MM.1S (cell line): ENCODE data around the gene NUB1.

Experiments used
- DNase-seq: peaks from one replicate; pipeline ENCODE4 v3.0.0-alpha.2; 2015
- H2AFZ ChIP-seq: fragments of 300-600 bp; sonication (generic); 2 replicates; pipeline ENCODE4 v1.6.0; 2016; ENCODE audit warnings: antibody characterized with exemption, low read length
- H3F3A ChIP-seq: fragments of 300-600 bp; sonication (generic); 2 replicates; pipeline ENCODE4 v1.6.1; 2016; ENCODE audit warnings: mild to moderate bottlenecking, antibody characterized with exemption, low read length, moderate library complexity, mixed read lengths; ENCODE audit not compliant: insufficient read depth
- H3K27ac ChIP-seq: fragments of 300-600 bp; sonication (generic); 2 replicates; pipeline ENCODE4 v1.5.1; 2016; ENCODE audit warnings: mild to moderate bottlenecking, low read length
- H3K27me3 ChIP-seq: fragments of 300-600 bp; sonication (generic); replicated peaks from 2 replicates; pipeline ENCODE4 v1.6.0; 2016; ENCODE audit warnings: low read length; ENCODE audit not compliant: insufficient read depth
- H3K36me3 ChIP-seq: fragments of 300-600 bp; sonication (generic); replicated peaks from 2 replicates; pipeline ENCODE4 v1.6.1; 2016; ENCODE audit warnings: mild to moderate bottlenecking, low read length, mixed read lengths; ENCODE audit not compliant: insufficient read depth
- H3K4me1 ChIP-seq: fragments of 300-600 bp; sonication (generic); 2 replicates; pipeline ENCODE4 v1.6.1; 2016; ENCODE audit warnings: low read length, mixed read lengths
- H3K4me2 ChIP-seq: fragments of 300-600 bp; sonication (generic); 2 replicates; pipeline ENCODE4 v1.6.0; 2016; ENCODE audit warnings: low read depth, low read length
- H3K4me3 ChIP-seq: fragments of 300-600 bp; sonication (generic); 2 replicates; pipeline ENCODE4 v1.5.1; 2016; ENCODE audit warnings: low read length, mixed read lengths
- H3K79me2 ChIP-seq: fragments of 300-600 bp; sonication (generic); 2 replicates; pipeline ENCODE4 v1.6.1; 2016; ENCODE audit warnings: mixed run types, low read length, mixed read lengths
- H3K9ac ChIP-seq: fragments of 300-600 bp; sonication (generic); 2 replicates; pipeline ENCODE4 v1.6.1; 2016; ENCODE audit warnings: low read length, mixed read lengths
- H3K9me2 ChIP-seq: fragments of 300-600 bp; sonication (generic); replicated peaks from 2 replicates; pipeline ENCODE4 v1.6.1; 2016; ENCODE audit warnings: mild to moderate bottlenecking, low read length, mixed read lengths; ENCODE audit not compliant: insufficient read depth
- H3K9me3 ChIP-seq: fragments of 300-600 bp; sonication (generic); replicated peaks from 2 replicates; pipeline ENCODE4 v1.6.1; 2016; ENCODE audit warnings: mild to moderate bottlenecking, low read length, mixed read lengths; ENCODE audit not compliant: insufficient read depth
- H4K20me1 ChIP-seq: fragments of 300-600 bp; sonication (generic); 2 replicates; pipeline ENCODE4 v1.6.1; 2016; ENCODE audit warnings: mild to moderate bottlenecking, low read length, moderate library complexity, mixed read lengths; ENCODE audit not compliant: insufficient read depth
- CTCF ChIP-seq: fragments of 300-600 bp; sonication (generic); IDR thresholded peaks from 2 replicates; pipeline ENCODE4 v1.5.1; 2016; ENCODE audit warnings: antibody characterized with exemption, low read length, mixed read lengths
- EZH2 ChIP-seq: fragments of 300-600 bp; sonication (generic); optimal IDR thresholded peaks from 2 replicates; pipeline ENCODE3; 2017; ENCODE audit warnings: low read depth, mild to moderate bottlenecking, antibody characterized with exemption, low read length, mixed read lengths
- EZH2phosphoT487 ChIP-seq: fragments of 300-600 bp; sonication (generic); IDR thresholded peaks from 2 replicates; pipeline ENCODE4 v1.6.1; 2018; ENCODE audit warnings: antibody characterized with exemption, low read length

The NUB1 gene

GRCh38 chr7:151388007-151388297 is 46.3 kb downstream of the NUB1 start:
- TF ChIP-seq EZH2 = no peak
- no peak for TF ChIP-seq EZH2phosphoT487
- no peak for TF ChIP-seq CTCF
- no peak for DNase-seq
- H3K27ac ChIP-seq = no peak overlapping the region
- H3K4me3 ChIP-seq = no peak overlapping the region
- H3K9me2 ChIP-seq = no peaks in the 10 kb centered on the region
- peaks cover 99% of the 10 kb centered on the region for H3K27me3 ChIP-seq
- H3K9me3 ChIP-seq = no peaks in the 10 kb centered on the region
- H3K4me2 ChIP-seq = no peak overlapping the region
- H3K4me1 ChIP-seq = peaks cover 7% of the 10 kb centered on the region
- H3K9ac ChIP-seq = no peak overlapping the region
- H4K20me1 ChIP-seq = no peaks in the 10 kb centered on the region
- no peaks in the 10 kb centered on the region for H3K79me2 ChIP-seq
- H2AFZ ChIP-seq = no peak overlapping the region
- H3K36me3 ChIP-seq = no peaks in the 10 kb centered on the region
- H3F3A ChIP-seq = no peaks in the 10 kb centered on the region

GRCh38 chr7:151388430-151388829 is 46.8 kb downstream of the NUB1 start:
- no peak overlapping the region for H3K4me2 ChIP-seq
- H3K9me2 ChIP-seq = no peaks in the 10 kb centered on the region
- H3K9ac ChIP-seq = no peak overlapping the region
- H3K36me3 ChIP-seq = no peaks in the 10 kb centered on the region
- no peak for DNase-seq
- no peak overlapping the region for H2AFZ ChIP-seq
- H3K4me1 ChIP-seq = peaks cover 7% of the 10 kb centered on the region
- H4K20me1 ChIP-seq = no peaks in the 10 kb centered on the region
- no peak overlapping the region for H3K27ac ChIP-seq
- no peak for TF ChIP-seq EZH2phosphoT487
- no peak for TF ChIP-seq CTCF
- TF ChIP-seq EZH2 = no peak
- H3K4me3 ChIP-seq = no peak overlapping the region
- H3F3A ChIP-seq = no peaks in the 10 kb centered on the region
- H3K79me2 ChIP-seq = no peaks in the 10 kb centered on the region
- H3K27me3 ChIP-seq = peaks cover 99% of the 10 kb centered on the region
- H3K9me3 ChIP-seq = no peaks in the 10 kb centered on the region

GRCh38 chr7:151389096-151389767 is 47.6 kb downstream of the NUB1 start:
- Histone ChIP-seq H3F3A (no peaks in the 10 kb centered on the region), H3K79me2 (no peaks in the 10 kb centered on the region), H3K9ac (no peak overlapping the region), H3K27ac (no peak overlapping the region), H2AFZ (no peak overlapping the region), H4K20me1 (no peaks in the 10 kb centered on the region), H3K36me3 (no peaks in the 10 kb centered on the region), H3K9me2 (no peaks in the 10 kb centered on the region), H3K4me1 (peaks cover 7% of the 10 kb centered on the region), H3K27me3 (peaks cover 99% of the 10 kb centered on the region), H3K4me3 (no peak overlapping the region), H3K9me3 (no peaks in the 10 kb centered on the region), H3K4me2 (no peak overlapping the region)
- TF ChIP-seq EZH2phosphoT487 (no peak), EZH2 (no peak), CTCF (no peak)
- no peak for DNase-seq
